ENCODE data around the gene PDS5A. TPM values are rescaled to one million over a fixed set of nuclear protein-coding genes. Genes with fewer than 3 reads are reported as not detected.

The PDS5A gene
- total and polyA plus RNA-seq, 2 of the 13 experiments (the other 11 are each of a cell fraction or from before 2014, with no cell fraction given), result 31.8 to 57.0 TPM

DNA sequence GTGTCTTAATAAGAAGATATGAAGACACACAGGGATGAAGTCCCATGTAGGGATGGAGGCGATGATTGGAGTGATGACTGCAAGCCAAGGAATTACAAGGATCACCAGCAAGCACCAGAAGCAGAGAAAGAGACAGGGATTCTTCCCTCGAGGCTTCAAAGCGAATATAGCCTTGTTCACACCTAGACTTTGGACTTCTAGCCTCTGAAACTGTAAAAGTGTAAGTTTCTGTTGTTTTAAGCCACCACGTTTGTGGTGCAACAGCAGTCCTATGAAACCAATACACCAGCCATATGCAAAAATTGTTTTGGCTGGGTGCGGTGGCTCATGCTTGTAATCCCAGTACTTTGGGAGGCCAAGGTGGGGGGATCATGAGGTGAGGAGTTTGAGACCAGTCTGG is 9.8 kb upstream of the PDS5A start (continued):
- TF ChIP-seq EHMT2 (IDR thresholded peaks at IDR 0.05; ENCODE audit: borderline replicate concordance, low read depth, low read length) (peak; percentile 44; the same call in 1 of the 2 replicates), ZKSCAN5 (CRISPR knock-in tag; IDR thresholded peaks at IDR 0.05) (no peak), MAFG (CRISPR knock-in tag; IDR thresholded peaks at IDR 0.05) (no peak), ZNF292 (CRISPR knock-in tag; IDR thresholded peaks at IDR 0.05; ENCODE audit: borderline replicate concordance, low read depth) (0 out of 2 replicates have a peak, but pooled peaks have one; percentile 18), ZNF460 (CRISPR knock-in tag; IDR thresholded peaks at IDR 0.05; ENCODE audit: borderline replicate concordance) (0 out of 2 replicates have a peak, but pooled peaks have one; percentile 54), ZNF644 (CRISPR knock-in tag; IDR thresholded peaks at IDR 0.05; ENCODE audit: low read depth) (peak; percentile 73), EP300 (IDR thresholded peaks at IDR 0.05; ENCODE audit: low read depth in 2 of 2, low read length in 2 of 2) (peak in 1 of 2 experiments; percentile 16; a peak in 1 of 4 replicates), EP300 (CRISPR knock-in tag; IDR thresholded peaks at IDR 0.05; ENCODE audit: borderline replicate concordance) (no peak), TBX3 (IDR thresholded peaks at IDR 0.05; ENCODE audit: borderline replicate concordance) (peak; percentile 65; the same call in 1 of the 2 replicates), PHB2 (IDR thresholded peaks at IDR 0.05; ENCODE audit: partially characterized antibody) (no peak), ETV5 (CRISPR knock-in tag; IDR thresholded peaks at IDR 0.05; ENCODE audit: borderline replicate concordance) (no peak), SALL1 (CRISPR knock-in tag; IDR thresholded peaks at IDR 0.05) (peak; percentile 23; the same call in 1 of the 2 replicates)

DNA sequence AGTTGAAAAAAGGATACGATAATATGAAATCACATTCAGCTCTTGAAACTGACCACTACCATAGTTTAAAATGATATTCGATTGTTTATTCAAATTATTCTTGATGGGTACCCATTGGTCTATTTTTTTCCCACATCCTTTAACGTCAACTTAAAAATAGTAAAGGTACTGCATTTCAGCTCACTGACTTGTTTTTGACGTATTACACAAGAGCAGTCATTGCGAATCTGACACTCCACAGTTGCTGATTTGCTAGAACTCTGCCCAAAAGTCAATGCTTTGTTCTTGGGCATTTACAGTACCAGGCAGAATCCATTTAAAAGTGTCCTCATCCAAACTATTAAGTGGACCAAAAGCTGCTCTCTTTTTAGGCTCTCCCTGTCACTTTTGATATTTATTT is 1.2 kb upstream of the PDS5A start:
- Histone ChIP-seq H3K4me3 (replicated peaks in 1 of 3; ENCODE audit: insufficient read depth in 1 of 3, low read depth in 2 of 3, low read length in 3 of 3) (no peak overlapping the region), H3K79me2 (ENCODE audit: insufficient read depth, low read length) (peaks cover 30% of the 10 kb centered on the region), H3K4me1 (ENCODE audit: insufficient read depth, low read length) (peaks cover 32% of the 10 kb centered on the region), H3K36me3 (replicated peaks in 1 of 2; ENCODE audit: control insufficient read depth in 1 of 2, insufficient read depth in 2 of 2, low read length in 2 of 2) (peaks cover 0 to 4% of the 10 kb centered on the region in 2 experiments; a peak in 2 of 5 replicates), H4K20me1 (ENCODE audit: insufficient read depth, low read length) (peaks cover 4% of the 10 kb centered on the region), H3K9ac (ENCODE audit: insufficient read depth, low read depth, low read length) (no peak overlapping the region), H3K4me2 (ENCODE audit: low read depth, low read length) (peak overlapping the region; percentile 98), H3K9me3 (ENCODE audit: low read length) (no peaks in the 10 kb centered on the region), H3K27ac (ENCODE audit: extremely low read length, insufficient read depth, low read length) (no peak overlapping the region), H2AFZ (ENCODE audit: low read length) (no peak overlapping the region), H3K27me3 (ENCODE audit: control insufficient read depth in 1 of 2, insufficient read depth in 2 of 2, low read length in 2 of 2) (no peaks in the 10 kb centered on the region; a peak in 1 of 5 replicates)
- no peak for ATAC-seq
- no peak for FAIRE-seq
- TF ChIP-seq SIX4 (CRISPR knock-in tag; IDR thresholded peaks at IDR 0.05), result no peak
- intact Hi-C loops (cut with micrococcal nuclease; ENCODE audit: unreplicated experiment), result loop anchor here (1.0 to 10.0 kb wide), 3 partner anchors 54 to 164 kb away; no protein-coding TSS in a partner anchor
- DNase-seq (ENCODE audit: low spot score), result no peak
- POLR2A ChIA-PET, result interaction anchor here (1.3 to 1.4 kb wide), 2 partner anchors 8 to 452 kb away, joined by 3 to 6 read pairs; partner anchors contain the start of gene UGDH
- 42% methylated on average over 5 of the region's 5 CpGs for whole genome bisulfite sequencing (ENCODE audit: low lambda C conversion rate)
- in situ Hi-C loops (cut with HindIII; ENCODE audit: extremely low pct_ligation_motif_present, low pct_unique_long_range_greater_than_20kb), result loop anchor here (5.0 to 10.0 kb wide), 2 partner anchors 284 to 512 kb away; partner anchors contain the start of gene UBE2K
- CTCF ChIA-PET (ENCODE audit: low intra/inter-chr PET ratio, low total read pairs), result no interaction called here
- BruUV-seq (replicated peaks), result no TSS peak

Data from HepG2 (cell line).